Measurements from ENCODE around the gene AMOTL1.

DNA sequence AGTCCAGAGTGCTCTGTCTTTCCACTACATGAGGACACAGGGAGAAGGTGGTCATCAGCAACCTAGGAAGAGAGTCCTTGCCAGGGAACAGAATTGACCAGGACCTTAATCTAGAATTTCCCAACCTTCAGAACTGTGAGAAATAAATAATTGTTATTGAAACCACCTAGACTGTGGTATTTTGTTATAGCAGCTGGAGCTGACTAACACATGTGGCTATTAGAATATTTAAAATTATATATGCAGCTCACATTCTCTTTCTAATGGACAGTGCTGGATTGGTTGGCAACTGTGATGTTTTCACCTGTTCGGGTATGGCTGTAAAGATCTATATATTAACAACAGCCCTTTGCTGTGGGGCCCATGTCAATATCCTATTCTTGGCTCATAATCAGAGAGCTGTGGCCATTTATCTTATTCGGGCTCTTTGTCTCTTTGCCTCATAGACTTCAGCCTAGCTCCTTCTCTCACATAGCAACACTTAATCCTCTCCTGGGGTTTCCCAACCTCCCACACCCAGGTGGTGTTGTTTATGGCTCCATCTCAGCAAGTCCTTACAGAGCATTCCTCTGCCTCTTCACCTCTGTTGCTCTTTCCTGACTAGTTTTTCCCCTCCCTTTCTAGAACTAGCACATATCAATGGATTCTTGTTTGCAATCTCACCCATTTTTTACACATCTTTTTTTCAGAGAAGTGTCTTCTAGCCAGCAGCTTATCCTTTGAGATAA, 46.4 kb upstream of the AMOTL1 start:
- TF ChIP-seq EZH2 (IDR thresholded peaks at IDR 0.05; ENCODE audit: borderline replicate concordance, low read depth, low read length, severe bottlenecking) = no peak
- TF ChIP-seq, protein P1, sequence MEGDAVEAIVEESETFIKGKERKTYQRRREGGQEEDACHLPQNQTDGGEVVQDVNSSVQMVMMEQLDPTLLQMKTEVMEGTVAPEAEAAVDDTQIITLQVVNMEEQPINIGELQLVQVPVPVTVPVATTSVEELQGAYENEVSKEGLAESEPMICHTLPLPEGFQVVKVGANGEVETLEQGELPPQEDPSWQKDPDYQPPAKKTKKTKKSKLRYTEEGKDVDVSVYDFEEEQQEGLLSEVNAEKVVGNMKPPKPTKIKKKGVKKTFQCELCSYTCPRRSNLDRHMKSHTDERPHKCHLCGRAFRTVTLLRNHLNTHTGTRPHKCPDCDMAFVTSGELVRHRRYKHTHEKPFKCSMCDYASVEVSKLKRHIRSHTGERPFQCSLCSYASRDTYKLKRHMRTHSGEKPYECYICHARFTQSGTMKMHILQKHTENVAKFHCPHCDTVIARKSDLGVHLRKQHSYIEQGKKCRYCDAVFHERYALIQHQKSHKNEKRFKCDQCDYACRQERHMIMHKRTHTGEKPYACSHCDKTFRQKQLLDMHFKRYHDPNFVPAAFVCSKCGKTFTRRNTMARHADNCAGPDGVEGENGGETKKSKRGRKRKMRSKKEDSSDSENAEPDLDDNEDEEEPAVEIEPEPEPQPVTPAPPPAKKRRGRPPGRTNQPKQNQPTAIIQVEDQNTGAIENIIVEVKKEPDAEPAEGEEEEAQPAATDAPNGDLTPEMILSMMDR (IDR thresholded peaks at IDR 0.05; ENCODE audit: borderline replicate concordance, extremely low read depth, low read length, poor library complexity, severe bottlenecking) = no peak
